PFSK-1 (cell line): ENCODE data around the gene FARSB.

Experiments used
- FOXP2 ChIP-seq: optimal IDR thresholded peaks from 2 replicates; pipeline ENCODE3; 2011; ENCODE audit warnings: borderline replicate concordance, control low read depth, inconsistent platforms; ENCODE audit not compliant: insufficient read depth; ENCODE audit errors: extremely low read length, extremely low read depth
- POLR2AphosphoS5 ChIP-seq: IDR thresholded peaks from 2 replicates; pipeline ENCODE4 v1.6.1; 2012; ENCODE audit warnings: low read depth, mild to moderate bottlenecking, control low read depth, low read length, moderate library complexity
- REST ChIP-seq, 2 experiments: IDR thresholded peaks; 2 replicates each; pipeline versions ENCODE4 v1.6.1 to v1.8.0; 2011 to 2012; ENCODE audit warnings: low read depth in 2 of 2, low read length in 2 of 2, control low read depth in 1 of 2, inconsistent platforms in 1 of 2, mild to moderate bottlenecking in 1 of 2, moderate library complexity in 1 of 2; ENCODE audit not compliant: insufficient read depth in 1 of 2
- SIN3A ChIP-seq: IDR thresholded peaks from 2 replicates; pipeline ENCODE4 v1.6.1; 2012; ENCODE audit warnings: mild to moderate bottlenecking, low read length, moderate library complexity, borderline replicate concordance; ENCODE audit not compliant: insufficient read depth
- TAF1 ChIP-seq: IDR thresholded peaks from 2 replicates; pipeline ENCODE4 v1.6.1; 2012; ENCODE audit warnings: low read length, control low read depth, borderline replicate concordance; ENCODE audit not compliant: insufficient read depth

FARSB gene

GRCh38 chr2:222621893-222622292, 34.0 kb downstream of the FARSB start:
- TF ChIP-seq FOXP2 (no peak), TAF1 (no peak), SIN3A (no peak), POLR2AphosphoS5 (no peak), REST (IDR thresholded peaks at IDR 0.05; ENCODE audit: insufficient read depth in 1 of 2, low read depth in 2 of 2, low read length in 2 of 2) (no peak)

GRCh38 chr2:222615320-222615719, 40.6 kb downstream of the FARSB start:
- TF ChIP-seq POLR2AphosphoS5 (no peak), REST (IDR thresholded peaks at IDR 0.05; ENCODE audit: insufficient read depth in 1 of 2, low read depth in 2 of 2, low read length in 2 of 2) (no peak), SIN3A (no peak), TAF1 (no peak), FOXP2 (no peak)

GRCh38 chr2:222613715-222614331, 42.1 kb downstream of the FARSB start:
- TF ChIP-seq POLR2AphosphoS5 (no peak), SIN3A (no peak), FOXP2 (no peak), REST (IDR thresholded peaks at IDR 0.05; ENCODE audit: insufficient read depth in 1 of 2, low read depth in 2 of 2, low read length in 2 of 2) (no peak), TAF1 (no peak)

GRCh38 chr2:222611684-222612083, 44.2 kb downstream of the FARSB start:
- TF ChIP-seq FOXP2 = no peak
- TF ChIP-seq TAF1 = no peak
- TF ChIP-seq SIN3A = no peak
- TF ChIP-seq POLR2AphosphoS5 = no peak
- no peak for TF ChIP-seq REST (IDR thresholded peaks at IDR 0.05; ENCODE audit: insufficient read depth in 1 of 2, low read depth in 2 of 2, low read length in 2 of 2)
